Right ventricle myocardium inferior (tissue), 1 donor: ENCODE results near the gene MYEF2. TPM values are rescaled to one million over a fixed set of nuclear protein-coding genes. Genes with fewer than 3 reads are reported as not detected.
A peak's percentile ranks its signal among the peaks of the same experiment; 100 is the strongest.

Source experiments
- ATAC-seq: fragments of 200-7000 bp; cut with Tn5 transposase; one replicate; pipeline ENCODE4 v1.9.1; 2020; ENCODE audit warnings: mild to moderate bottlenecking, moderate library complexity
- DNase-seq: peaks from one replicate; pipeline ENCODE4 v3.0.0; 2021; ENCODE audit errors: missing footprints
- intact Hi-C: fragments of 100-400 bp; cut with DNase I; formaldehyde crosslinking; loops from one replicate; pipeline ENCODE4 v1.11.0; 2022
- long read RNA-seq: library from polyadenylated mRNA; unstranded; transcript quantifications from one replicate; pipeline ENCODE4 v2.0.0, GENCODE V29; 2021
- total RNA-seq: library from RNA; stranded (reverse); fragmentation: NEBNext Ultra II Directional; extraction: Animal tissue kit (Norgen Biotek cat#: 25700); gene quantifications from one replicate; pipeline ENCODE4 v1.2.1, GENCODE V29; 2021
- donor health status: DM: no; HTN: yes; CAD: no; lungs with severe emphysema.

MYEF2 gene
- total RNA-seq: 8.7 TPM
- long read RNA-seq, partial matches to known transcripts: 0 of 2 reads
- long read RNA-seq, other reads (novel, unspliced or antisense): 2 of 2 reads

GRCh38 chr15:48177766-48178647 is at the start of gene MYEF2:
Gene MYEF2, minus strand, starts transcription at chr15:48178295. Its CDS starts 58 bp downstream, at chr15:48178237.
- intact Hi-C loops: no loop called here
- peak; percentile 74 for DNase-seq

GRCh38 chr15:48225771-48226170 is 47.7 kb upstream of the MYEF2 start:
- intact Hi-C loops: no loop called here

More at GRCh38 chr15:48177766-48178647, at the start of gene MYEF2:
- ATAC-seq: peak; percentile 76

GRCh38 chr15:48222627-48223026 is 44.5 kb upstream of the MYEF2 start:
- intact Hi-C loops: no loop called here

More at GRCh38 chr15:48225771-48226170, 47.7 kb upstream of the MYEF2 start:
- DNase-seq (no peak), ATAC-seq (no peak)

GRCh38 chr15:48221885-48222284 is 43.8 kb upstream of the MYEF2 start:
- intact Hi-C loops: no loop called here
- DNase-seq (no peak), ATAC-seq (no peak)

More at GRCh38 chr15:48222627-48223026, 44.5 kb upstream of the MYEF2 start:
- DNase-seq: no peak
- no peak for ATAC-seq

GRCh38 chr15:48221261-48221660 is 43.2 kb upstream of the MYEF2 start:
- intact Hi-C loops: no loop called here
- ATAC-seq (no peak), DNase-seq (no peak)

GRCh38 chr15:48205981-48206380 is 27.9 kb upstream of the MYEF2 start, which contains the start of gene SLC12A1:
Gene SLC12A1, plus strand, starts transcription at chr15:48206302. Its CDS starts 1,418 bp downstream, at chr15:48207720.
- ATAC-seq: no peak

GRCh38 chr15:48202068-48202467 is 24.0 kb upstream of the MYEF2 start:
- ATAC-seq: no peak
- intact Hi-C loops: no loop called here

More at GRCh38 chr15:48205981-48206380, 27.9 kb upstream of the MYEF2 start, which contains the start of gene SLC12A1:
- no peak for DNase-seq
- intact Hi-C loops: no loop called here

GRCh38 chr15:48191574-48192225 is 13.6 kb upstream of the MYEF2 start, which contains the start of gene CTXN2:
Gene CTXN2, plus strand, starts transcription at chr15:48191665. Its CDS starts 9,636 bp downstream, at chr15:48201301.
- ATAC-seq: no peak
- intact Hi-C loops: no loop called here

More at GRCh38 chr15:48202068-48202467, 24.0 kb upstream of the MYEF2 start:
- no peak for DNase-seq

GRCh38 chr15:48190932-48191573 is 13.0 kb upstream of the MYEF2 start:
- DNase-seq: no peak
- ATAC-seq: no peak
- intact Hi-C loops: no loop called here

More at GRCh38 chr15:48191574-48192225, 13.6 kb upstream of the MYEF2 start, which contains the start of gene CTXN2:
- no peak for DNase-seq

GRCh38 chr15:48186271-48186670 is 8.2 kb upstream of the MYEF2 start:
- no peak for DNase-seq
- intact Hi-C loops: no loop called here
- ATAC-seq: no peak

- intact Hi-C loops: no loop called here
- DNase-seq (no peak), ATAC-seq (no peak)
These were observed 7.4 kb upstream of the MYEF2 start for GRCh38 chr15:48185529-48185928.

GRCh38 chr15:48182749-48183148 is 4.7 kb upstream of the MYEF2 start:
- intact Hi-C loops: no loop called here
- DNase-seq (no peak), ATAC-seq (no peak)

- DNase-seq (no peak), ATAC-seq (no peak)
- intact Hi-C loops: no loop called here
These were observed 495 bp upstream of the MYEF2 start for GRCh38 chr15:48178648-48178931.

GRCh38 chr15:48177383-48177765 is 721 bp downstream of the MYEF2 start:
- ATAC-seq (peak; percentile 39), DNase-seq (no peak)
- intact Hi-C loops: no loop called here

- no peak for DNase-seq
- intact Hi-C loops: no loop called here
- ATAC-seq: no peak
These were observed 1.1 kb downstream of the MYEF2 start for GRCh38 chr15:48176957-48177356.

GRCh38 chr15:48176112-48176511 is 2.0 kb downstream of the MYEF2 start:
- intact Hi-C loops: no loop called here
- DNase-seq: no peak
- ATAC-seq: no peak

GRCh38 chr15:48175126-48175525 is 3.0 kb downstream of the MYEF2 start:
- DNase-seq (no peak), ATAC-seq (no peak)

GRCh38 chr15:48170981-48171380 is 7.1 kb downstream of the MYEF2 start:
- intact Hi-C loops: no loop called here
- DNase-seq (no peak), ATAC-seq (no peak)

More at GRCh38 chr15:48175126-48175525, 3.0 kb downstream of the MYEF2 start:
- intact Hi-C loops: no loop called here

GRCh38 chr15:48168616-48169015 is 9.5 kb downstream of the MYEF2 start:
- ATAC-seq (no peak), DNase-seq (no peak)
- intact Hi-C loops: no loop called here
